Fibroblast of the conjunctiva (primary cell): ENCODE measurements around the gene AIG1.
A peak's percentile ranks its signal among the peaks of the same experiment; 100 is the strongest.
"Not testable (repeated sequence)": the region's sequence is repeated elsewhere in the genome, so short reads cannot be mapped to it uniquely, and the experiment has no call there.

Experiments
- DNase-seq: peaks from one replicate; pipeline ENCODE4 v3.0.0-alpha.2; 2010; ENCODE audit warnings: low read depth

The AIG1 gene

DNA sequence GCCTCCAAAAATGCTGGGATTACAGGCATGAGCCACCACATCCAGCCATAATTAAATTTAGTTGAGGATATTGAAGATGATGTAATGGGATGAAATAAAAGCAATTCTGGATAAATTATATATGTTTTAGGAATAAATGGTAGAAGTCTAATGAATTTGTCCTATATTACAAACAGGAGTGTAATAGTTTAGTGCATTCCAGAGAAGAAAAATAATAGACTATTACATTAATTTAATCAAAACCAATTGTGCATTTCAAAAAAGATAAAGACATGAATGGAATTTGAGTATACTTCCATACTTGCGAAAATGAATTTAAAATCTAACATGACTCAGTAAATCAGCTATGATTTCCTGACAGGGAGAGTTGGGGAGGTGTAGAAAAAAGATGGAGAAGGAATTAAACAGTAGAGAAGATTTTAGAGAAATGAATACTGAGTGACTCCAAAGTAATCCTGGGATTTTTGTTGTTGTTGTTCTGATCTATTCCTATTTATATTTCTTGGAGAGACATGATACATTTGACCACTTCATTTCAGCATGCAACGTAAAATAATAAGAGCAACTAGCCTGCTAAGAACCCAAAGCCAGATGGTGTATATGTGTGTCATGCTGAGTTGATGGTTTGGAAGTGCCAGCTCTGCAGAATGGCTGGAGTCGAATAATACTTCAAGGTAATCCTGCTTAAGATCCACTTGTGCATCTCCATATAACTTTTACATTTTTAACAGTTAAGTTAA lies 67.4 kb downstream of the AIG1 start:
- no peak for DNase-seq

- no peak for DNase-seq
These were observed 68.0 kb downstream of the AIG1 start for GRCh38 chr6:143128681-143129015.

DNA sequence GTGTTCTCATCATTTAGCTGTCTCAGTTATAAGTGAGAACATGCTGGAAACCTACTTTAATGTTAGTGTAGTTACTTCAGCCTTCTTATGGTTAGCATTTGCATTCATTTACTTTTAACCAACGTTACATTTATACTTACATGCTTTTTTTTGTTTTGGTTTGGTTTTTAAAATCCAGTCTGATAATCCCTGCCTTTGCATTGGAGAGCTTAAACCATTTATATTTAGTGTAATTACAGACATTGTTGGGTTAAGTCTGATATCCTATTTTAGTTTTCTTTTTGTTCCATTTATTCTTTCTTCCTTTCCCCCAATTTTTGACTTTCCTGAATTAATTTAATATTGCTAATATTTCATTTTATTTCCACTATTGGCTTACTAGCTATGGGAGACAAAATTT lies 70.2 kb downstream of the AIG1 start:
- DNase-seq, result no peak

DNA sequence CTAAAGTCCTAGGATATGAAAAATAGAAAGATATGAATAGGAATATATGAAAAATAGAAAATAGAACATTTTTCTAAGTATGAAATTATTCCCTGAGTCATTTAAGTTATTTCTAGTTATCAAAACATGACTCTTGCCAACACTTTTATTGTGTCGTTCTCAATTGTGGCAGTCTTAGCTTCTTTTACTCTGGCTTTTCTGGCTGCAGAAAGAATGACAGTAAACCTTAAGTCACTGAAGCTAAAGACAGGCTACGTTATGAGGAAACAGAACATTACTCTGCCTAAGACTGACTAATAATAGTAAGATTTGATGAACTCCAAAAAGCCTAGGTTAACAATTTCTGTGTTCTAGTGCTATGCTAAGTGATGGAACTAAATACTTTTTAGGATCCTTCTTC lies 74.6 kb downstream of the AIG1 start:
- no peak for DNase-seq

DNA sequence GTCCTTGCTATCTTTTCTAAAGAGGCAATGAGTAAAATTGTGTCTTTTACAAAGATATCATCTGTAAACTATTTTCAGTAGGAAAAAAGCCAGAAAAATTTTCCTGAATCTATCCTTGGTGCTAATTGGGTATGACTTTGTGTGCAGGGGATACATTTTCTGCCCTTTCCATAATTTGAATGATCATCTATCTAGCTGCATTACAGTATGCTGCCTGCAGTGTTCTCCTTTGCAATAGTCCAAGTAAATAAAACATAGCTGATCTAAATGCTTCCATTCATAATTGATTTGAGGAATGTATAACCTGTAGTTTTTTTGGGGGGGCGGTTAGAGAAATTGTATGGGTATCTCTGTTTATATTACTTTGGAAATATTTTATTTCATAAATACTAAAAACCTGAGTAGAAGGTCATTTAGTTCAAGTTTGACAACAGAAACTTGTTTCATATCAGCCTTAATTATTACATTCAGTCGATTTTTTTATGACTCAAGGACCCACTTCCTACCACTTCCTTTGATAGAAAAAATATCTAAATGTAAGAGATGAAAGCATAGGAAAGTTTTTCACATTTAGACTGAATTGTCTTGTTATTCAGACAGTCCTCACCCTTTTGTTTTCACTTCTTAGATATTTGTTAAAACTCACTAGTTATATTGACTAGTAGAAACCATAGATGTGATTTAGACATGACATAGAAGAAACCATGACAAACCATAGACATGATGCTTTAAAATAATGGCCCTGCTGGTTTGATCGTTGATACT lies 75.3 kb downstream of the AIG1 start:
- DNase-seq, result no peak

DNA sequence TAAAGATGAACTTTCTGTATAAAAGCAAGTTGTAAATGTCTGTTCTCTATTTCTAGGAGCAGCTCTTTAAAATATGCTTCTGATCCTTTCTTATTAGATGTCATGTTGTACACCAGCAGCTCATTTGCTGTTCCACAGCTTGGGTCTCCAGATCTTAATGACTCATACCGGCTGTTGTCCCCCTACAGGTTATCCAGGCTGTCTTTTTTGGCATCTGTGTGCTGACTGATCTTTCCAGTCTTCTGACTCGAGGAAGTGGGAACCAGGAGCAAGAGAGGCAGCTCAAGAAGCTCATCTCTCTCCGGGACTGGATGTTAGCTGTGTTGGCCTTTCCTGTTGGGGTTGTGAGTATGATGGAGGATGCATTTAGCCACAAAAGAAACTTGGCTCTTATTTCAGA lies 76.0 kb downstream of the AIG1 start:
- DNase-seq, result no peak

- no peak for DNase-seq
These were observed 78.6 kb downstream of the AIG1 start for GRCh38 chr6:143139239-143139784.

DNA sequence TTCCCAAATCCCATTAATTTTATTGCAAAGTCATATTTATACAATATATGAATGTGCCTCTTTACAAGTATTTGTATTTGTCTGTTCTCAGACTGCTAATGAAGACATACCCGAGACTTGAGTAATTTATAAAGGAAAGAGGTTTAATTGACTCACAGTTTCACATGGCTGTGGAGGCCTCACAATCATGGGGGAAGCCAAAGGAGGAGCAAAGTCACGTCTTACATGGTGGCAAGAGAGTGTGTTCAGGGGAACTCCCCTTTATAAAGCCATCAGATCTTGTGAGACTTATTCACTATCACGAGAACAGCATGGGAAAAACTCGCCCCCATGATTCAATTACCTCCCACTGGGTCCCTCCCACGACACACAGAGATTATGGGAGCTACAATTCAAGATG lies 79.2 kb downstream of the AIG1 start:
- DNase-seq, result not testable (repeated sequence)

DNA sequence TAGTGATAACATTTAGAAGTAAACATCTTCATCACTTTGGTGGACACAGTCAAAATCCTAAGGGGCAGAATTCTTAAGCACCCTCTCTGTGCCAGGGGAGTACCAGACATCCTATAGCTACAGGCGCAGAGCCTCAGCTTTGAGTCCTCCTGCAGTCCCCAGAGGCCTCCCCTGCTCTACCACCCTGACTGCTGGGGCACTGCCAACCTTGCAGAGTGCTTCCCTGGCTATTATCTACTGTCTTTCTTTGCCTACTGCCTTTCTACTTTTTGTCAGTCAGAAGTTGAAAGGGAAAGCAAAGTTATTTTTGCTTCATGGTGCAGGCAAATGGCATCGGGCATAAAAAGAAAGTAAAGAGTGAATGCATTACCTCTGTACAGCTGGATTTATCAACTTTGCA lies 80.1 kb downstream of the AIG1 start:
- DNase-seq, result no peak

DNA sequence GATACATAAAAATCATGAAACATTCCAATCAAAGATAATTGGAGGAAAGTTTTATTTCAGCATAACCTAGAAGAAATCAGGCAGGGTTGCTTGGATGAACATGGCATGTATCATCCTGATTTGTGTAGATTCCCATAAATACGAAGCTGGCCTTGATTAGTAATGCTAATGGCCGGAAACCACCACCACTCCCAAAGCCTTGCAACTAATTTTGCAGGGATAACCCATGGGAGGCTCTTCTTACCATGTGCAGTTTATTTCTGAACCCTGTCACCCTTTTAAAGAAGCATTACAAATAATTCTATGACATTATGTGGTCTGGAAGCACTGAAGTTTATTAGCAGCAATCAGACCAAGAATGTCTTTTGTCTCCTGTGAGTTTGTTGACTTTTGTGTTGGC lies 80.8 kb downstream of the AIG1 start:
- DNase-seq, result no peak

DNA sequence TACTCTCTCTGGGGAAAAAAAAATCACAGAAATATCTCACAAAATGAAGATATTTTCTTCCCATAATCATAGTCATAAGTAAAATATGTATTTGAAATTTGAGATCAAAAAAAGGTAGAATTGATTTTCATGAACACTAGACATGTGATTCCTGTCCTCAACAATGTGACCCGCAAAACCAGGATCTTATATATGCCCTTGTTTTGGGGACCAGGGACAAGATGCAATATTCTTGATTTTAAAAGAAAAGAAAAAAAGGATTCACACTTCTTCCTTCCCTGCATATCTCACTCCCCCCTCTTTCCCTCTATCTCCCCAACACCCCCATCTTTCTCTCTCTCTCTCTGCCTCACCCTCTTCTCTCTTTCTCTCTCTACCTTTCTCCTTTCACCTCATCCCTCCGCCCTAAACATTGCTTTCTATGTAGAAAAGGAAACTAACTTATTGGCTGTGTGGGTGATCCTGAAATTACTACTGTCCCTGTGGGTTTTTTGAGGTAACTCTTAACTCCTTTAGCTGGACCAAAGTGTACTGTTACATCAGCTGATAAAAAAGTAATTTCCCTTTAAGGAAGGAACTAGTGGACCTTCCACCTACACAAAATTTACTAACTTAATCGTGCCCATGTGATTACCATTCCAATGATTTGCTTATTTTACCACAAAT lies 85.6 kb downstream of the AIG1 start:
- DNase-seq, result no peak

GRCh38 chr6:143149771-143150170 lies 89.1 kb downstream of the AIG1 start:
- no peak for DNase-seq

DNA sequence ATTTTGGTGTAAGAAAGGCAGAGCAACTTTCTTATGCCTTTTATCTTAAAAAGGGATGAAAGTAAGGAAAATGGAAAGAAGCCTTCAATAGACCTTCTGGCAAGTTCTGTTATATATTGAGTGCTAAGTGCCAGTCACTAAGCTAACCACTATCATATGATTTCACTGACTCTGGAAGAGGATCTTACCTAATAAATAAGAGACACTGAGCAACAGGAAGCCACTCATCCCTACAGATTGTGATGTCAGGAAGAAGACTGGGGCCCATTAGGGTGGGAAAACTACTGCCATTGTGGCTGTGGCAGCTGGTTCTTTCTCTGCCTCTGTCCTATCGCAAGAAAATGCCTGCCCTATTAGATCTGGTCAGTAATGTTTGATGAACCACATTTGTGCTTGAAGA lies 89.6 kb downstream of the AIG1 start:
- no peak for DNase-seq

GRCh38 chr6:143151381-143151780 lies 90.7 kb downstream of the AIG1 start:
- no peak for DNase-seq

- DNase-seq, result no peak
These were observed 95.0 kb downstream of the AIG1 start for GRCh38 chr6:143155681-143156080.

GRCh38 chr6:143157131-143157530 lies 96.4 kb downstream of the AIG1 start:
- no peak for DNase-seq

GRCh38 chr6:143158113-143158581 lies 97.5 kb downstream of the AIG1 start:
- peak; percentile 50 for DNase-seq

GRCh38 chr6:143159001-143159400 lies 98.3 kb downstream of the AIG1 start:
- DNase-seq, result no peak

- DNase-seq, result no peak
These were observed 99.3 kb downstream of the AIG1 start for GRCh38 chr6:143160015-143160414.

- DNase-seq, result no peak
These were observed 99.9 kb downstream of the AIG1 start for GRCh38 chr6:143160439-143161220.

GRCh38 chr6:143163621-143164020 lies 102.9 kb downstream of the AIG1 start:
- no peak for DNase-seq

- no peak for DNase-seq
These were observed 103.9 kb downstream of the AIG1 start for GRCh38 chr6:143164565-143165105.
